Islet of Langerhans (tissue), 1 donor: ENCODE measurements around the gene DDN.

Experiments used
- FAIRE-seq: peaks from one replicate; lab custom pipeline; 2011; peaks lifted over from hg19 to GRCh38; lab: Jason Lieb, UNC

The DDN gene

DNA sequence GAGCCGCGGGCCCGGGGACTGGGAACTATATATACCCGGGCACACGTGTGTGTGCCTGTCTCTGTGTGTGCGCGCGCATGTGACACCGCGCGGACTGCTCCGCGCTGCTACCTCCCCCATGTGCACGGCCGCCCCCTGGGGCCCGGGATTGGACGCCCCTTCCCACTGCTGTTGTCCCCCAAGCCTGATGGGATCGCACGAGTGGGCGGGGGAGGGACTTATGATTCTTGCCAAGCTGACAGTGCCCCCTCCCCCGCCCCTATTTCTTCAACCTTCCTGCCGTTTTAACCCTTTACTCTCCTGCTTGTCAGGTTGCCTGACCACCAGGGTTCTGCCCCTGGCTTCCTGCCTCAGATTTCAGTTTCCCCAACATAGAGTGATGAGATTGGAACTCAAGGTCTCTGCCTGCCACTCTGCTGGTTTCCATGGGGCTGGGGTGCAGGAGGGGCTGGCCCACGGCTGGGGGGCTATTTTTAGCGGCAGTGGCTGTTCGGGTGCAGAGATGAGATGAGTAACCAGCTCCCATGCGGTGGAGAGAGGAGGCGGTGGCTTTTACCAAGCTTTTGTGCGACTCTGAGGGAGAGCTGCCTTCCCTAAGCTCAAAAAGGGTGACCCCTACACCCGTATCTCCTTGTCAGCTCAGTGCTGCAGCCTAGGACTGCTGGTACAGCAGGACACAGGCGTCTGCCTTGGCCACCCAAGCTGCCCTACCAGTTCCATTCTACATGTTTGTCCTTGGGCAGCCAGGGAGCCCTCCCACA lies at the start of gene DDN:
TSS of gene DDN (minus strand) at position 5 of the 761 bp plus-strand sequence. CDS start 88 bp downstream, outside the sequence.
- FAIRE-seq, result no peak

DNA sequence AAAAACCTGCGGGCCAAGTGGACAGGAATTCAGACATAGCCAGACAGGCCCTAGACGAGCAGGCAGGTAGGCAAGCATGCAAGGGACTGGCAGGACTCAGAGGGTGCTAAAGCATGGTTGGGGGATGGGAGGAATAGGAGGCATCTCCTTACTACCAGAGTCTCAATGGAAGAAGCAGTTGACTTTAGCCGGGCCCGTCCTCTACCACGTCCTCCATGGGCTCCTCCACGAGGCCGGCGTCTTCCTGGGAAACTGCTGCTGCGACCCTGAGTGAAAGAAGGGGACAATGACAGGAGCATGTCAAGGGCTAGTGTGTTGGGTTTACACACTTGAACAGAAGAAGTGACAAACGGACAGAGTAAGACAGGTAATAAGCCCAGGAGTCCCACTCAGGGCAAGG lies 49.8 kb upstream of the DDN start:
- no peak for FAIRE-seq

DNA sequence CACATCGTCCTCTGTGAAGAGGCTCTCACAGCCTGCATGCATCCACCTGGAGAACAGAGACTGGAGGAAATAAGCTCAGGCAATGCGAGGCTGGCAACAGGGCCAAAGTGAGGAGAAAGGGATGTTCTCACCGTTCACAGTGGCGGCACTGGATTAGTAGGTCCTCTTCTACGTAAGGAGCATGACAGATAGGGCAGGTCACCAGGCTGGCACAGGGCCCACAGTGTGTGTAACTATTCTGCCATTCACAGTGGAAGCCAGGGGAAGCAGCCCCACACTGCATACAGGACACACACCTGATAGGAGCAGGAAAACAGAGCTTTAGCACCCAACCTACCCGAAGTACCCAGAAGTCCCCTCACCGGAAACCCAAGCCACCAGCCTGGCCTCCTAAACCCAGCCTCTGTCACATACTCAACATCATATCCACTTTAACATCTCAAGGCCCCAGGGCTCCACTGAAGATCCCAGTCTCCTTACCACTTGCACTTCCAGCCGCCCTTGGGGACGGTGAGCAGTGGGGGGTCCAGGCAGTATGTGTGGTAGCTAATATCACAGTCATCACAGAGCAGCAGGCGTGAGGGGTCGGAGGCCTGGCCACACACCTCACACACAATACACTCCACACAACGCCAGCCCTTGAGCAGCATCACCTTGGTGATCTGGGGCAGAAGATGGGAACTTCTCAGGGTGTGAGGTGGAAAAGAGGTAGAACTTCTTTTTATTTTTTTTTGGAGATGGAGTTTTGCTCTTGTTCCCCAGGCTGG lies 47.1 kb upstream of the DDN start:
- FAIRE-seq, result no peak

DNA sequence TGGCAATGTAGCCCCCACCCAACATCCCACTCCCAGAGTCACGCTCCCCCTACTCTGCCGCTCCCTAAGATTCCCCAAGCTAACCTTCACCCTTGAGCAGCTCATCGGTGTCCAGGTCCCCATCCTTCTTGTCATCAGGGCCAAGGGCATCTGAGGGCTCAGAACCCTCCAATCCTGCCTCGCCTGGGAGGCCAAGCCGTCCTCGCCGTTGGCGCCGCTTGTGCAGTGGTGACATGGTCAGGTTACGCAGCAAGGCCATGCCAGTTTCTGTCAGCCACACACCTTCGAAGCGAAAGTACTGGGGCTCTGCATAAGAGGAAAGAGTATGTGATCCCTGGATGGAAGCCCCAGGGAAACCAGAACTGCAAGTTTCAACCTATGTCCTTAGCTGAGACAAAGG lies 45.5 kb upstream of the DDN start:
- FAIRE-seq, result no peak

DNA sequence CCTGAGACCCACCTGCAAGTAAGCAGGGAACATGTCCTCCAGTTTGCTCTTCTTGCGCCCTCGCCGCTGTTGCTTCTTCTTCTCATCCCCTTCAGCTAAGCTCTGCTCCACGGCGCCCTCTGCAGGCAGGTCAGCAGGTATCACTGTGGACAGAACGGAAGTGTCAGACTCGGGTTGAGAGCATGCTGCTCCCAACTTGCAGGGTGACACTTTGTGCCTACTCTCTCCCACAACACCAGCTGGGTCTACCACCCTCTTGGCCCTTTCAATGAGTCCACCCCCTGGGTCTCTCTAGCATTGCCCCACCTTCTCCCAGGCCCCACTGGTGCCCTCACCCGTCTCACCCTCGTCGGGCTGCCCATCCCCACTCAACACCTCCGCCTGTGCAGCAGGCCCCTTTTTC lies 44.7 kb upstream of the DDN start:
- FAIRE-seq, result no peak

DNA sequence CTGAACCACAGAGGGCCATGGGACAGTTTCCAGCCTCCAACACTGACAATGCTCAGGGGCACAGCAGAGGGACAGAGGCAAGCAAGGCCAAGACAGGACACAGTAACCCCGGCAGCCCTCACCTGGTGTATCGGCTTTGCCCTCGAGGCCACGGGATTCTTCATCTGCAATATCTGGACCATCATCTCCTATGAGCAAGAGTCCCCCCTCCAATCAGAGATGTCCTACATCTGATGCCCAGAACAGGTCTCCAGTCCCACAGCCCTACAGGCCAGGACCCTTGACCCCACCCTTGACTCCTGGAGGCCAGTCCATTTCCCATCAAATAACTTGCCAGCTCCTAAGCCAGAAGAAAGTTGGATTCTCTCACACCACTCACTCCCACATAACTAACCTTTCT lies 44.1 kb upstream of the DDN start:
- FAIRE-seq, result no peak

DNA sequence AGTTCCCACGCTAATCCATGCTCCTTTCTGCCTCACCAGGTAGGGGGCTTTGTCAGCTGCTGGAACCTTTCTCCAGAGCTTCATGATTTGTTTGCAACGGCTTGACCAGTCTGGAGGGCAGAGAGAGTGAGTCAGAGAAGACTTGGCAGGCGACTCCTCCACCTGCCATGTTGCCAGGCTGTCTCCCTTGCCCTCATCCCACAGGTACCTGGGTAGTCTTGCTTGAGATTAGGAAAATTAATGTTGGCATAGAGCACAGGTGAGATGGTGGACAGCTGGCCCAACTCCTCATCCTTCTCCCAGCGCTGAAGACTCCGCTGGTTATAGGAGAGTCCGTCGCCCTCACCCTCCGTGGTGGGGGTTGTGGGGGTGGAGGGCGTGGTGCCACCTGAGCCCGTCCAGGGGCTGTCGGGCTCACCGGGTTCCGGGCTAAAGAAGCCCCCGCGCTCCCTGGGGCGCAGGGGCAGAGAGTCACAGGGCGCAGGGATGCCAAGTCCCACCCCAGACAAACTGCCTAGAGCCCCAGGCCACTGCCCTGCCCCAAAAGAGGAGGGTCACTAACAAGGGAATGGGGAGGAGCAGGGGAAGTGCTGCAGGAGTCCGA lies 42.8 kb upstream of the DDN start:
- FAIRE-seq, result no peak

DNA sequence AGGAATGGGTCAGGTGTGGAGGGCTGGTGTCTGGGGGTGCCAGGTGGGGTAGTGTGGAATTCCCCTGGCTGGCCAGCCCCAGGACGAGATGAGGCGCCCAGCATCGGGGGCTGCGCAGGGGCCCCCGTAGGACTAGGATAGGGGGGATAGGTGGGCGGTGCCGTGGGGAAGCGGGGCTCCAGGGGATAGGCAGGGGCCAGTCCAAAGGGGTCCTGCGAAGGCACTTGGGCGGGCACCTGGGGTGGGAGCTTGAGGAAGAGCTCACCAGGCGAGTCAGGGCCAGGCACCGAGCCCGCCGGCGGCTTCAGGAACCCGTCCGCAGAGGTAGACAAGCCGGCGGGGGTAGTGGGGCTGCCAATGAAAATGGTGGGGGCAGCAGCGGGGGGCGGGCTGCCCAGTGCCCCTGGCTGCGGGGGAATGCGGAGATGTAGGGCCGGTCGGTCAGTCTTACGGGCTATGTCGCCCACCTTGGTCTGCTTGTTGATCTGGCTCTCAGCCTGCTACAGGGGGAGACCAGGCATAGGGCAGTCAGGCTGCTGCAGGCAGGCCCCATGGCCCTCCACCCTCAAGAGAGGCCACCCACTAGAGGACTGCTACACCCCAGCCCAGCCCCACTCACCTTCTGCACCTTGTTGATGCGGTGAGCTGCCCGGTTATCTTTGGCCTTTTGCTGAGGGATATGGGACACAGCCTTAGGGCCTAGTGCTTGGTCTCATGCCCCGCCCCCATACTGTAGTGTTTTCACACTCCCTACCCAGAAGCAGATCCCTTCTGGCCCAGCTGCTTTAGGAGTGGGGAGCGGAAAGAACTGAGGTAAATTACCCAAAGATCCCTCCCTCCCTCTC lies 42.1 kb upstream of the DDN start:
- FAIRE-seq, result no peak

DNA sequence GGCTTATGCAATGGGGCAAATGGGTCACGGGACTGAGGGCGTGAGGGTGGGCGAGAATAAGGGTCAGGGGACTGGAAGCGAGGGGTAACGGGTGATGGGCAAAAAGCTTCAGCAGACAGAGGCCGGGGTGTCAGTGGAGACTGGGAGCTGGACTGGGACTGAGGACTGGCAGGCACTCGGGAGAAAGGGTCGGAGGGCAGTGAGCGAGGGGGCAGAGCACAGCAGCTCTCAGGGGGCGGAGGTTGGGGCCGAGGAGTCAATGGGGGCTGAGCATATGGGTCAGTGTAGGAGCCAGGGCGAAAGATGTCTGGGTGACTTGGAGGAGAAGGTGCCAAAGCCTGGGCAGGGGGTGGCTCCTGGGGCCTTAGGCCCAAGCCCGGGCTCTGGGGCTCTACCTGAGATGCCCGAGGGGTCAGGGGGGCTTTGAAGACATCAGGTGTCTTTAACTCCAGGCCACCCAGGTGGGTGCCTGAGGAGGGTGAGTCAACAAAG lies 41.2 kb upstream of the DDN start:
- FAIRE-seq, result no peak

DNA sequence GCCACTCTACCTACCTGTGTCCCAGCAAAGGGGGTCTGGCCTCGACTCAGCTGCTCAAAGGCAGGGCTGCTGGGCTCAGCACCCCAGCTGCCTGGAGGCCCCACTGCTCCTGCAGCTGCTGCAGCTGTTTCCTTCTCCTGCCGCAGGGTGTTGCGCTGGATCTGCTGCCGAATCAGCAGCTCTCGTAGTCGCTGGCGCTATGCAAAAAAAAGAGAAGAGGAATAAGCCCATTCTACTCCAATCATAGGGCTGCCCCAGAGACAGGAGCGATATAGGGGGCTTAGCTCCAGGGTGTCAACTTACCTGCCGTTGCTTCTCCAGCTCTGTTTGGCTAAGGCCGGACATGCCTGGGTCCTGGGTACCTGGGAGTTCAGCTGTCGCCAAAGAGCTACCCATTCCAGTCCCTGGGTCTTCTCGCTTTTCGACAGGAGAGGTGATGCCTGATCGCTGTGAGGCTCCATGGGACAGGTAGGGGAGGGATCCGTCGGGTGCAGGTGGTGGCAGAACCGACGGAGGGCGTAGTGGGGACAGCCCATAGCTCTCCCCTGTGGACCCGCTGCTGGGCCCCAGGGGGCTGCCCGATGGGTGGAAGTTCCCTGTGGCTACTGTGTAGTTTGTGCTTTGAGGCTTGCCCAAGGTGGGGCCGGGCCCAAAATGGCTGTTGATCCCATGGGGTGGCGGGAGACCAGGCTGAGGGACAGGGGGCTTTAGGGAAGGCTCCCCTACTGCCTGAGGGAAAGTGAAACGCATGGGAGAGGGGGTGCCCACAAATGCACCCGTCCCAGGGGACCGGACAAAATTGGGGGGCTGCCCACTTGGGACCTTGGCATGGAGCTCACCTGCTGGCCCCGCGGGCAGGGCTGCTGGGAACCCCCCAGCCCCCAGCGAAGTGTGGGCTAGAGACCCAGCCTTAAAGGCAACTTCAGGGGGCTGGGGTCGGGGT lies 40.5 kb upstream of the DDN start:
- no peak for FAIRE-seq

DNA sequence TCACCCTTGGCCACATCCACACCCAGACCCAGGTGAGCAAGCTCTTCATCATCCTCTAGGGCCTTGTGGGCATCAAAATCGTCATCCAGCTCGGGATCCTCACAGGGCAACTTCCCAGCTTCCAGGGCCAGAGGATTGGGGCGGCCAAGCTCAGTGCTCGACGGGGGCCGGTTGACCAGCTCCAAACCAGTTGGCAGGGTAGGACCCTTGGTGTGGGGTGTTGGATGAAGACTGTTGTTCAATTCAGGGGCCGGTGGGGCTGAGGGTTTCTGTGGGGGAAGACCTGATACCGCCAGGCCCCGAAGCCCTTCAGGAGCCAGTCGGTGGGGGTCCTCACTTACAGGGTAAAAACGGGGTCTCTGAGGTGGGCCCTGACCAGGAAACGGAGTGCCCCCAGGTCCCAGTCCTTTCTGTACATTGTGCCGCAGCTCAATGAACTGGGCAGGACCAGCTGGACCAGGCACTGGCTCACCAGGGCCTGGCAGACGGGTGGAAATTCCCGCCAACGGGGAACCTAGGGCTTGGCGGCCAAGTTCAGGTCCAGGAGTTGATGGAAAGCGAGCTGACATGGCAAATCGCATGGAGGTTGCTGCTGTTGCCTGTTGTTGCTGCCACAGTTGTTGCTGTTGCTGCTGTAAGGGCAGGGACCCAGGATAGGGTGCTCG lies 39.2 kb upstream of the DDN start:
- no peak for FAIRE-seq

DNA sequence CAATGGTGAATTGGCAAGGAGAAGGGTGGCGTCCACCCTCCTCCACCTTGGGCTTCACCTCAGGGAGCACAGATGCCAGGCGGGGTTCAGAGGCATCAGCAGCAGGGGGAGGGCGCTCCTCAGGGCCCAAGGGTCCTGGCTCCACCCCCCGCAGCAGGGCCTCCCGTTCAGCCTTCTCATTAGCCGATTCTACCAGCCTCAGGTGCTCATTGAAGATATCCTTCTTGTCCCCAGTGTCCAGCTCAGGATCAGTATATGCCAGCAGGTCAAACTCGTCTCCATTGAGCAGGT lies 38.7 kb upstream of the DDN start:
- no peak for FAIRE-seq

DNA sequence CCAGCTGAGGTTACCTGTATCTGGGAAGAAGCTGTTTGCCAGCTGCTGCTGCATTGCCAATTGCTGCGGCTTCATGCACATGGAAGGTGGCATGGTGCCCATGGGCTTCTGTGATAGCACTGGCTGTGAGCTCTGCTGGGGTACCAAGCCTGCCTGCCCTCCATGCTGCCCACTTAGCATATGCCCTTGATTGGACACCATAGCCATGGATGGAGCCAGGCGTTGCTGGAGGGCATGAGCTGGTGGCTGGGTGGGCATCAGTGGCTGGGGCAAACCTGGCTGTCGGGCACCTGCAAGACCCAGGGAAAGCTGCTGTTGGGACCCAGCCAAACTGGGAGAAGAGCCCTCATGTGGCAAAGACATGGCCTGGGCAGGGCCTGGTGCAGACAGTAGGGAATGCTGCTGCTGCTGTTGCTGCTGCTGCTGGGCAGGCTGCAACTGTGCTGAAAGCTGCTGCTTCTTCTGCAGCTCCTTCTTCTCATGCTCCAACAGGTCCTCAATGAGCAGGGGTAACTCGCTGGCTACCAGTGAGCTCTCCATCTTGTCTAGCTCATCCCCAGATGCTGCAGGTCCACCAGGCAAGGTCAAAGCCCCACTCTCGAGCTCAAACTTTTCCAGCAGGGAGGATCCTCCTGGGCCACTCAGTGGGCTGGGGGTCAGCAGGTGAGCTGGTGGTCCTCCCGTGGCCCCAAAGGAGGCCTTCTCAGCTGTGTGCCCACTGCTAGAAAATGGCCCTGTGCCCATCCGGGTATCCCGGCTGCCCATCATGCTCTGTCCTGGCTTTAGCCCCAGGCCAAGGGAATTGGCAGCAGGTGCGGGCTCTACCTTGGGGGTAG lies 38.2 kb upstream of the DDN start:
- FAIRE-seq, result no peak

DNA sequence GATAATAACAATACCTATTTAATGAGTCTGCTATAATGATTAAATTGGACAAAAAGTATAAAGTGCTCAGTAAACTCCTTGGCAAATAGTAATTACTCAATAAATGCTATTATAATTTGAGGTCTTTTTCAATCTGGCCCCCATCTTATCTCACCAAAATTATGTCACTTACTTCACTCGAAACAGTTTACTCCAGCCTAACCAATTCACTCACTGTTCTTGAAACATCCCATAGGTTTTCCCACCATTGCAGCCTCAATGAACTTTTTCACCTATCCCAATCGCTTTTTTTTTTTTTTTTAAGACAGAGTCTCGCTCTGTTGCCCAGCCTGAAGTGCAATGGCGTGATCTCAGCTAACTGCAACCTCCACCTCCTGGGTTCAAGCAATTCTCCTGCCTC lies 36.9 kb upstream of the DDN start:
- no peak for FAIRE-seq

DNA sequence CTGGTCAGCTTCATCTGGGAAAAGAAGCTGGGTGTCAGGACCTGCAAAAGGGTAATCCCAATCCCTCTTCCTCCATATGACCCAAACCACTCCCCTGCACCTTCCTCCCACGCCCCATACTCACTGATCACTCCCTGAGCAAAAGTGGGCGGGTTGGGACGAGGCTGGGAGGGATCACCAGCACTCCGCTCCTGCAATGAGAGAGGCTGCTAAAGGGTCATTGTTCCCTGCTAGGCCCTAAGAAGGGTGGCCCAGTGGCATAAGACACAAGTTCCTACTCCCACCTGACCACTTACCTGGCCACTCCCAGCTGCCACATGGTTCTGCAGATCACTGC lies 35.1 kb upstream of the DDN start:
- FAIRE-seq, result no peak

DNA sequence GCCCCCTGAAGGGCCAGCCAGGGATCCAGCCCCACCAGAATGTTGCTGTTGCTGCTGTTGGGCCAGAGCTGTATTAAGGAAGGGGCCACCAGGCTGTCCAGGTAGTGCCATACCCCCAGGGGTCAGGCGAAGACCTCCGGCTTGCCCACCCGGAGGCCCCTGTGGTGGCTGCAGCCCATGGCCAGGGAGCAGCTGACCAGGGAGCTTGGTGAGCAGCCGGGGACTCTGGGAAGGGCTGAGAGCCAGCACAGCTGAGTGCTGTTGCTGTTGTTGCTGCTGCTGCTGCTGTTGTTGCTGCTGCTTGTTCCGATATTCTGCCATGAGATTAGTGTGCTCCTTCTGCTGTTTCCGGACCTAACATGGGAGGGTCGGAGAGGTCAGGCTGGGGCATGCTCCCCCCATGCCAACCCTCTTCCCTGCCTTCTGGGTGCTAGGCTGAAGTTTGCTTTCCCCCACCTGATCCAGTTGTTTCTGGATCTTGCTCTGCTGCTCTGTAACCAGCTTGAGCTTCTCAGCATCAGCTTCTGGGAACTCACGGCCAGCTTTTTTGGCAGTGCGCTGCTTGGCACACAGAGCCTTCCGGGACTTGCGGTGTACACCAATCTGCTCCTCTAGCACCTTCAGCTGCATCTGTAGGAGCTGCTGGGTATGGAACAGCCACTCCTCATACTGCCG lies 34.6 kb upstream of the DDN start:
- FAIRE-seq, result no peak

DNA sequence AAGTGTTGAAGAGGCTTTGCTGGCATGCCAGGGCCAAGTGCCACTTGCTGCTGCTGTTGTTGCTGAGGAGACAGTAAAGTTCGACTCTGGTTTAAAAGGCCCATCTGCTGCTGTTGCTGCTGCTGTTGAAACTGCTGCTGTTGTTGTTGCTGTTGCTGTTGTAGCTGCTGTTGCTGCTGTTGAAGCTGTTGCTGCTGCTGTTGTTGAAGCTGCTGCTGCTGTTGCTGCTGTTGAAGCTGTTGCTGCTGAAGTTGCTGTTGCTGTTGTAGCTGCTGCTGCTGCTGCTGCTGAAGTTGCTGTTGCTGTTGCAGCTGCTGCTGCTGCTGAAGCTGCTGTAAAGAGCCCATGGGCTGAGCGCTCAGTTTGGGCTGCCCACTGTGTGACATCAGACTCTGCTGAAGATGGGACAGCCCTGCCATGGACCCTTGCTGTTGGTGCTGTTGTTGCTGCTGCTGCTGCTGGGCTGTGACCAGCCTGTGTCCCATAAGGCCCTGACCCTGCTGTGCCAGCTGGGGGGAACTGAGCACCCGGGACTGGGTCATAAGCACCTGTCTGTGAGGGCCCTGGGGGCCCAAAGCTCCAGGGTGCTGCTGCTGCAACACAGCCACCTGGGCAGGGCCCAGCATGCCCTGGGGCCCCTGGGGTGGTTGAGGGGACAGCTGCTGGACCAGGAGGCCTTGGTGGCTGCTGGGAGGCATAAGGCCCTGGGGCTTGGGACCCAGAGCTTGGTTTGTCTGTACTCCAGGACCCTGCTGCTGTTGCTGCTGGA lies 33.7 kb upstream of the DDN start:
- FAIRE-seq, result no peak

DNA sequence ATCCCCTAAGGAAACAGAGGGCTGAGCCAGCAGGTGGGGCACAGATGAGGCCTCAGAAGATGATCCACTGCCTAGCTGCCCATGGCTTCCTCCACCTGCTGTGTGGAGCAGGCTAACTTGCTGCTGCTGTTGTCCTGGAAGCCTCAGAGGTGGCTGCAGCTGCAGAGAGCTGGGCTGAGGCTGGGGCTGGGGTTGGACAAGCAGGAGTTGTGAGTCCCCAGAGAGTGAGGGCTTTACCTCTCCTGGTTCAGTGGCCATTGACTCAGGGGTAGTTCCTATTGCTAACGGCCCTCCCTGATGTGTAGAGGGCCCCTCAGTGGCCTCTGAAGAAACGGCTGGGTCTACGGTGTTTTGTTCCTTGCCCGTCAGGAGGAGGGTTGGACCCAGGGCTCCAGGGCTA lies 33.1 kb upstream of the DDN start:
- FAIRE-seq, result no peak
